NCI-H2107 treated with DMSO at 0.1 percent for 48 hours (cell line): ENCODE measurements around the gene CLEC11A.
"Not testable (repeated sequence)": the region's sequence is repeated elsewhere in the genome, so short reads cannot be mapped to it uniquely, and the experiment has no call there.

Experiments
- DNase-seq: peaks from one replicate; lab custom pipeline; 2025; ENCODE audit not compliant: unreplicated experiment; lab: John Stamatoyannopoulos, UW

Gene CLEC11A

DNA sequence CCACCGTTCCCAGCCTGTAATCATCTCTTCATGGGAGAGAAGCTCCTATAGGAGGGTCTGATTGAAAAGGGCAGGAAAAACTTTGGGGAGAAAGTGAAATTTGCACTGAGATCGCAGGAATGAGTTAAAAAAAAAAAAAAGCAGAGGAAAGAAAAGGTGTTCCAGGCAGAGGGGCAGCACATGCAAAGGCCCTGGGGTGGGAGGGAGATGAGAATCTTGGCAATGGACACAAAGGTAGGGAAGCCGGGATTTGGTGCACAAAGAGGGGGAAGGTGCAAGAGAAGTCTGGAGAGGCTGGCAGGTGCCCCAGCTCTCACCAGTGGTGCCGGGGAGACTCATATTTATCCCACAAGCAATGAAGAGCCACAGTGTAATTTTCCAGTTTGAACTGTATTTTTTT lies 30.7 kb downstream of the CLEC11A start:
- no peak for DNase-seq

DNA sequence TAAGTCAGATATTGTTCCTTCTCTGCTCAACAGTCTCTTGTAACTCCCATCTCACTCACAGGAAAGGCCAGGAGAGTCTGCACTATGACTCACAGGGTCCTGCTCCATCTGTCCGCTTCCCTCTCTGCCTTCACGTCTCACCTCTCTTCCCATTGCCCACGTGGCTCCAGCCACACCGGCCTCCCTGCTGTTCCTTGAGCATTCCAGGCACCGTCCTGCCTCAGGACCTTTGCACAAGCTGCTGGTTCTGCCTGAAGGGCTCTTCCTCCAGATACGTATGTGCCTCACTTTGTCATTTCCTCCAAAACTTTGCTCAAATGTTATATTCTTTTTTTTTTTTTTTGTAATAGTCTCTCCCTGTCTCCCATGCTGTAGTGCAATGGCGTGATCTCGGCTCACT lies 33.1 kb downstream of the CLEC11A start:
- not testable (repeated sequence) for DNase-seq

DNA sequence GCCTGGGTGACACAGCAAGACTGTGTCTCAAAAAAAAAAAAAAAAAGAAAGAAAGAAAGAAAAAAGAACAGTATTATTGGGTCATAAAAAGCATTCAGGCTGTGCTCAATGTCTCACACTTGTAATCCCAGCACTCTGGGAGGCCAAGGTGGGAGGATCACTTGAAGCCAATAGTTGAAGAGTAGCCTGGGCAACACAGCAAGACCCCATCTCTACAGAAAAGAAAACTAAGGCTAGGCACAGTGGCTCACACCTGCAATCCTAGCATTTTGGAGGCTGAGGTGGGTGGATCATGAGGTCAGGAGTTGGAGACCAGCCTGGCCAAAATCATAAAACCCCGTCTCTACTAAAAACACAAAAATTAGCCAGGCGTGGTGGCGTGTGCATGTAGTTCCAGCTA lies 34.5 kb downstream of the CLEC11A start:
- DNase-seq, result not testable (repeated sequence)

DNA sequence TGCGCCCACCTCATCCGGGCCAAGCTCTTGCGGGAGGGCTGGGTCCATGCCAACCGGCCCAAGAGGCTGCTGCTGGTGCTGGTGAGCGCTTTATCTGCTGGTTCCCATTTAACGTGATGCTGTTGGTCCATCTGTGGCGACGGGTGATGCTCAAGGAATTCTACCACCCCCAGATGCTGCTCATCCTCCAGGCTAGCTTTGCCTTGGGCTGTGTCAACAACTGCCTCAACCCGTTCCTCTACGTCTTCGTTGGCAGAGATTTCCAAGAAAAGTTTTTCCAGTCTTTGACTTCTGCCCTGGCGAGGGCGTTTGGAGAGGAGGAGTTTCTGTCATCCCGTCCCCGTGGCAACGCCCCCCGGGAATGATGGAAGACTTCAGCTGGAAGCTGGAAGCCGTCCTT lies 35.9 kb downstream of the CLEC11A start:
- DNase-seq, result not testable (repeated sequence)

DNA sequence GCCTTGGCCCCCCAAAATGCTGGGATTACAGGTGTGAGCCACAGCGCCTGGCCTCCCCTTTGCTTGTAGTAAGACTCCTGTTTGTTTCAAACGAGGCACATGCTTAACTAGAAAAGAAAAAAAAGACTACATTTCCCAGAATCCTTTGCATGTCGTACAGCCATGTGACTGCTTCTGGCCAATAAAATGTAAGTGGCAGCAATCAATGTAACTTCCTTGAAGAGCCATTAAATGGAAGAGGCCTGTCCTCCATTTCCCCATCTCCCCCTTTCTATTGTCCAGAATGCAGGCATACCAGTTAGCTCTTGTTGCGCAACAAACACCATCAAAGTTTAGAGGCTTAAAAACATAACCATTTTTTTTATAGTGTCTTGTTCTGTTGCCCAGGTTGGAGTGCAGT lies 36.7 kb downstream of the CLEC11A start:
- DNase-seq, result no peak

DNA sequence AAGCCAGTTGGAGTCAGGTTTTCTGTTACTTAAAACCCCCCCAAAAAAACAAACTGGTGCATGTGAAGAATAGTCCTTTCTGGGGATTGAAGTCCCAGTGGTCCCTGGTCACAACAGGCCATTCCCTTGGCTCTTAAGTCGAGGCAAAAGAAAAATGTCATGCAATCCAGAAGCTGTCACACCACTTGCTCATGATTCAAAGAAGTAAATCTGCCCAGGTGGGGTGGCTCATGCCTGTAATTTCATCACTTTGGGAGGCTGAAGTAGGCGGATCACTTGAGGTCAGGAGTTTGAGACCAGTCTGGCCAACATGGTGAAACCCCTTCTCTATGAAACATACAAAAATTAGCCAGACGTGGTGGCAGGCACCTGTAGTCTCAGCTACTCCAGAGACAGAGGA lies 38.3 kb downstream of the CLEC11A start:
- DNase-seq, result not testable (repeated sequence)

DNA sequence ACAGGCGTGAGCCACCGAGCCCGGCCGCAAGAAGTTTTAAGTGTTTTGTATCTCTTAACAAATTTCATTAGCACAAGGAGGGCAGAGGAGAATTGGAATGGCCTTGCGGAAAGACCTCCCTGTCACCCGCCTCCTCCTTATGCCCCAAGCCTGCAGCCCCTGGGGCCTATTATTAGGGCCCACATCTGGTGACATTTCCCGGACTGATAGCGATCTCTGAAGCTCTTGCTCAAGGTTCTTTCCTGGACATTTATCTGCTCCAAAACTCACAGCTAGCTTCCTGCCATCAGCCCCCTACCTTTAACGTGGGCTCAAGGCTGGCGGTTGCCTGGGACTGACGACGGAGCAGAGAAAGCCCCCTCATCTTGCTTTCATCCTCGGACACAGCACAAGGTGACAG lies 40.4 kb downstream of the CLEC11A start:
- not testable (repeated sequence) for DNase-seq

DNA sequence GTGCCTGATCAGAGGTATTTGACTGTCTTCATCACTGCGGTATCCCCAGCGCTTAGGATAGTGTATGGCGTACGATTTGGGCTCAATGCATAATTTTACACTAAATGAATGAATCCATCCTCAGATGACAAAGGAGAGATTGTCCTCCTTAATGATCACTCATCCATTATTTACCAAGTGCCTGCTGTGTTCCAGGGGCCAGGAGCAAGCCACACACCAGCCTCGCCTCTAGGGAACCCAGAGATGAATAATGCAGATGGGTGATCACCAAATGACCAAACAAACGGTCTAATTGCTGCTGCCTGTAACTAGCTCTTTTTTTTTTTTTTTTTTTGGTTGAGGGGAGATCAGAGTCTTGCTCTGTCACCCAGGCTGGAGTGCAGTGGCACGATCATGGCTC lies 41.2 kb downstream of the CLEC11A start:
- no peak for DNase-seq

DNA sequence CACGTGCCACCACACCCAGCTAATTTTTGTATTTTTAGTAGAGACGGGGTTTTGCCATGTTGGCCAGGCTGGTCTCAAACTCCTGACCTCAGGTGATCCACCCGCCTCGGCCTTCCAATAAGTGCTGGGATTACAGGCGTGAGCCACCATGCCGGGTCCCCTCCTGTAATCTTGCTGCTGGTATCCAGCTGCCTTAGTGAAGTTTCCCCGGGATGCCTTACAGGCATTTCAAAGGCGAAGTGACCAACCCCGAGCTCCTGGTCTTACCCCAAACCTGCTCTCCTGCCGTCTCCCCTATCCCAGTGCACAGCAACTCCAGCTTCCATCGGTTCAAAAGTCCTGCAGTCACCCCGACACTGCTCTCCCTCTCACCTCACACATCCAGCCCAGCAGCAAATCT lies 43.6 kb downstream of the CLEC11A start:
- not testable (repeated sequence) for DNase-seq

DNA sequence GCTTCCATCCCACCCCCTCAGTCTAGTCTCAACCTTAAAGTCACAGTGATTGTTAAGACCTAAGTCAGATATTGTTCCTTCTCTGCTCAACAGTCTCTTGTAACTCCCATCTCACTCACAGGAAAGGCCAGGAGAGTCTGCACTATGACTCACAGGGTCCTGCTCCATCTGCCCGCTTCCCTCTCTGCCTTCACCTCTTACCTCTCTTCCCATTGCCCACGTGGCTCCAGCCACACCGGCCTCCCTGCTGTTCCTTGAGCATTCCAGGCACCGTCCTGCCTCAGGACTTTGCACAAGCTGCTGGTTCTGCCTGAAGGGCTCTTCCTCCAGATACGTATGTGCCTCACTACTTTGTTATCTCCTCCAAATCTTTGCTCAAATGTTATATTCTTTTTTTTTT lies 44.1 kb downstream of the CLEC11A start:
- not testable (repeated sequence) for DNase-seq

DNA sequence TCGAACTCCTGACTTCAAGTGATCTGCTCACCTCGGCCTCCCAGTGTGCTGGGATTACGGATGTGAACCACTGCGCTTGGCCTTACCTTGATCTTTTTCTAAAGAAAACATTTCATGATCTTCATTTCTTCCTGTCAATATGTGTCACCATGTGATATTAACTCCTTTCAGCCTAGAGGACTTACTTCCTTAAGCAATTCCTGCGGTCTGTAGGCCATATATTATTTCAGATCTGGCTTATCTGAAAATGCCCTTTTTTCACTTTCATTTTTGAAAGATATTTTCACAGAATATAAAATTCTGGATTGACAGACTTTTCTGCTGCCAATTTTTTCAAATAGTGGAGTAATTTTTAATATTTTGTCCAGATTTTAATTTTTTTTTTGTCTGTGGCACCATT lies 45.1 kb downstream of the CLEC11A start:
- no peak for DNase-seq

DNA sequence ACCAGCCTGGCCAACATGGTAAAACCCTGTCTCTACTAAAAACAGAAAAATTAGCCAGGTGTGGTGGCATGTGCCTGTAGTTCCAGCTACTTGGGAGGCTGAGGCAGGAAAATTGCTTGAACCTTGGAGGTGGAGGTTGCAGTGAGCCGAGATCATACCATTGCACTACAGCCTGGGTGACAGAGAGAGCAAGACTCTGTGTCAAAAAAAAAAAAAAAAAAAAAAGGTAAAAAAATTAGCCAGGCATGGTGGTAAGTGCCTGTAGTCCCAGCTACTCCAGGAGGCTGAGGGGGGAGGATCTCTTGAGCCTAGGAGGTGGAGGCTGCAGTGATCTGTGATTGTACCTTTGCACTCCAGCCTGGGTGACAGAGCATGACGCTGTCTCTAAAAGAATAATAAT lies 47.0 kb downstream of the CLEC11A start, which contains the start of gene GPR32:
GPR32 (plus strand) TSS at position 301 of the 400 bp plus-strand sequence. CDS start 137 bp downstream, outside the sequence.
- not testable (repeated sequence) for DNase-seq

DNA sequence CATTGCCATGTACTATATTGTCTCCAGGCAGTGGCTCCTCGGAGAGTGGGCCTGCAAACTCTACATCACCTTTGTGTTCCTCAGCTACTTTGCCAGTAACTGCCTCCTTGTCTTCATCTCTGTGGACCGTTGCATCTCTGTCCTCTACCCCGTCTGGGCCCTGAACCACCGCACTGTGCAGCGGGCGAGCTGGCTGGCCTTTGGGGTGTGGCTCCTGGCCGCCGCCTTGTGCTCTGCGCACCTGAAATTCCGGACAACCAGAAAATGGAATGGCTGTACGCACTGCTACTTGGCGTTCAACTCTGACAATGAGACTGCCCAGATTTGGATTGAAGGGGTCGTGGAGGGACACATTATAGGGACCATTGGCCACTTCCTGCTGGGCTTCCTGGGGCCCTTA lies 47.7 kb downstream of the CLEC11A start:
- DNase-seq, result no peak

DNA sequence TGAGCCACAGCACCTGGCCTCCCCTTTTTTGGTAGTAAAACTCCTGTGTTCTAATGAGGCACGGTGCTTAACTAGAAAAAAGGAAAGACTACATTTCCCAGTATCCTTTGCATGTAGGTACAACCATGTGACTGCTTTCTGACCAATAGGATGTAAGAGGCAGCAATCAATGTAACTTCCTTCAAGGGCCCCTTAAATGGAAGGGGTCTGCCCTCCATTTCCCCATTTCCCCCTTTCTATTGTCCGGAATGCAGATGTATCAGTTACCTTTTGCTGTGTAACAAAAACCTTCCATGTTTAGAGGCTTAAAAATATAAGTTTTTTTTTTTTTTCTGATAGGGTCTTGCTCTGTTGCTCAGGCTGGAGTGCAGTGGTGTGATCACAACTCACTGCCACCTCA lies 49.3 kb downstream of the CLEC11A start:
- no peak for DNase-seq

DNA sequence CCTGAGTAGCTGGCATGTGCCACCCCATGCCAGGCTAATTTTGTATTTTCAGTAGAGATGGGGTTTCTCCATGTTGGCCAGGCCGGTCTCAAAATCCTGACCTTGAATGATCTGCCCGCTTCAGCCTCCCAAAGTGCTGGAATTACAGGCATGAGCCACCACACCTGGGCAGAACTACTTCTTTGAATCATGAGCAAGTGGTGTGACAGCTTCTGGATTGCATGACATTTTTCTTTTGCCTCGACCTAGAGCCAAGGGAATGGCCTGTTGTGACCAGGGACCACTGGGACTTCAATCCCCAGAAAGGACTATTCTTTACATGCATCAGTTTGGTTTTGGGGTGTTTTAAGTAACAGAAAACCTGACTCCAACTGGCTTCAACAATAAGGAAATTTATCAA lies 49.7 kb downstream of the CLEC11A start:
- DNase-seq, result not testable (repeated sequence)

DNA sequence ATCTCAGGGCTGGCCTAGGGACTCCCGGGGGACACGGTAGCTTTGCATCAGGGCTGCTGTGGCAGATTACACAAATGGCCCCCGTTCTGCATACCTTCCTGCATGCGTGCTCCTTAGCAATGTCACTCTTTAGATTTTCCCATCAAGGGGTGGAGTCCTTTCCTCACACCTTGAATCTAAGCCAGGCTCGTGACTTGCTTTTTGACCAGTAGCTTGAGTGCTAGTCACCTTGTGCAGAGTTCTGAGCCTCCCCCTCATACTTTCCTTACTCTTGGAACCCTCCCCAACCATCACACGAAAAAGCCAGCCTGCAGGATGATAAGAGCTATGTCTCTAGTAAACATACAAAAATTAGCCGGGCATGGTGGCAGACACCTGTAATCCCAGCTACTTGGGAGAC lies 50.3 kb downstream of the CLEC11A start:
- not testable (repeated sequence) for DNase-seq
